Measurements from ENCODE around the gene ERGIC1. TPM values are rescaled to one million over a fixed set of nuclear protein-coding genes. Genes with fewer than 3 reads are reported as not detected.

The ERGIC1 gene
- total RNA-seq, 4 donors from 2014 or later, result 113 to 180 (median 143) TPM

GRCh38 chr5:172885597-172886340, 51.7 kb downstream of the ERGIC1 start:
- Histone ChIP-seq H3K4me3 (no peak overlapping the region), H3K27ac (no peak overlapping the region), H3K27me3 (no peaks in the 10 kb centered on the region), H3K36me3 (peaks cover 0 to 23% (median 0%) of the 10 kb centered on the region in 3 donors), H3K4me1 (no peaks in the 10 kb centered on the region), H3K9me3 (no peaks in the 10 kb centered on the region)
- DNase-seq, result no peak
- no peak for TF ChIP-seq POLR2A (IDR thresholded peaks at IDR 0.05)
- no peak for TF ChIP-seq CTCF (IDR thresholded peaks at IDR 0.05)

- DNase-seq, result no peak
- Histone ChIP-seq H3K27ac (peak overlapping the region in 1 of 4 donors; percentile 73), H3K4me3 (no peak overlapping the region), H3K4me1 (no peaks in the 10 kb centered on the region), H3K36me3 (peaks cover 0 to 24% (median 0%) of the 10 kb centered on the region in 3 donors), H3K27me3 (no peaks in the 10 kb centered on the region), H3K9me3 (no peaks in the 10 kb centered on the region)
- TF ChIP-seq CTCF (IDR thresholded peaks at IDR 0.05) (no peak), POLR2A (IDR thresholded peaks at IDR 0.05) (no peak)
These were observed 52.4 kb downstream of the ERGIC1 start for GRCh38 chr5:172886476-172886875.

GRCh38 chr5:172886974-172887501, 53.0 kb downstream of the ERGIC1 start:
- peak in 1 of 3 donors; percentile 66 for DNase-seq
- no peaks in the 10 kb centered on the region for H3K27me3 ChIP-seq
- no peaks in the 10 kb centered on the region for H3K4me1 ChIP-seq
- no peak overlapping the region for H3K4me3 ChIP-seq
- H3K36me3 ChIP-seq, result peaks cover 0 to 24% (median 0%) of the 10 kb centered on the region in 3 donors
- no peaks in the 10 kb centered on the region for H3K9me3 ChIP-seq
- H3K27ac ChIP-seq, result peak overlapping the region in 2 of 4 donors; percentile 60 to 73
- TF ChIP-seq CTCF (IDR thresholded peaks at IDR 0.05) (no peak), POLR2A (IDR thresholded peaks at IDR 0.05) (no peak)

GRCh38 chr5:172887692-172888091, 53.6 kb downstream of the ERGIC1 start:
- H3K4me3 ChIP-seq, result no peak overlapping the region
- H3K36me3 ChIP-seq, result peaks cover 0 to 24% (median 0%) of the 10 kb centered on the region in 3 donors
- no peak for TF ChIP-seq POLR2A (IDR thresholded peaks at IDR 0.05)
- TF ChIP-seq CTCF (IDR thresholded peaks at IDR 0.05), result no peak
- H3K27me3 ChIP-seq, result no peaks in the 10 kb centered on the region
- no peaks in the 10 kb centered on the region for H3K9me3 ChIP-seq
- H3K4me1 ChIP-seq, result no peaks in the 10 kb centered on the region
- peak overlapping the region in 2 of 4 donors; percentile 60 to 73 for H3K27ac ChIP-seq
- no peak for DNase-seq

GRCh38 chr5:172890659-172891058, 56.6 kb downstream of the ERGIC1 start:
- peaks cover 0 to 24% (median 0%) of the 10 kb centered on the region in 3 donors for H3K36me3 ChIP-seq
- H3K4me1 ChIP-seq, result no peaks in the 10 kb centered on the region
- no peak for DNase-seq

More at GRCh38 chr5:172890659-172891058, 56.6 kb downstream of the ERGIC1 start:
- Histone ChIP-seq H3K9me3 (no peaks in the 10 kb centered on the region), H3K27ac (peak overlapping the region in 2 of 4 donors; percentile 45 to 68), H3K27me3 (no peaks in the 10 kb centered on the region), H3K4me3 (no peak overlapping the region)
- TF ChIP-seq CTCF (IDR thresholded peaks at IDR 0.05) (no peak), POLR2A (IDR thresholded peaks at IDR 0.05) (no peak)
